Upper lobe of left lung (tissue), 6 donors: ENCODE data around the gene HNRNPDL. TPM values are rescaled to one million over a fixed set of nuclear protein-coding genes. Genes with fewer than 3 reads are reported as not detected.

Source experiments
- ATAC-seq, 2 donors: fragments of 200-7000 bp; cut with Tn5 transposase; one replicate each; pipeline ENCODE4 v1.9.1; 2022; ENCODE audit warnings: mild to moderate bottlenecking in 2 of 2, moderate library complexity in 2 of 2; ENCODE audit not compliant: low FRiP score in 2 of 2
- DNase-seq, 2 donors: peaks; one replicate each; pipeline ENCODE4 v3.0.0-alpha.2; 2019 to 2020
- H3K27ac ChIP-seq, 4 donors: fragments of 200-600 bp; sonication (generic); one replicate each; pipeline ENCODE4 v1.5.1; 2016 to 2019
- H3K27me3 ChIP-seq, 4 donors: fragments of 200-600 bp; sonication (generic); one replicate each; pipeline ENCODE4 v1.5.1; 2017 to 2019
- H3K36me3 ChIP-seq, 4 donors: fragments of 200-600 bp; sonication (generic); one replicate each; pipeline ENCODE4 v1.5.1; 2016 to 2019
- H3K4me1 ChIP-seq, 4 donors: fragments of 200-600 bp; sonication (generic); one replicate each; pipeline ENCODE4 v1.5.1; 2018 to 2019
- H3K4me3 ChIP-seq, 4 donors: fragments of 200-600 bp; sonication (generic); one replicate each; pipeline ENCODE4 v1.5.1; 2017 to 2019; ENCODE audit warnings: mild to moderate bottlenecking in 2 of 4, moderate library complexity in 1 of 4
- H3K9me3 ChIP-seq, 4 donors: fragments of 200-600 bp; sonication (generic); one replicate each; pipeline ENCODE4 v1.5.1; 2018 to 2019
- EP300 ChIP-seq, 4 donors: sonication (generic); formaldehyde crosslinking; IDR thresholded peaks; one replicate each; pipeline ENCODE4 v1.5.1; 2017; ENCODE audit warnings: antibody characterized with exemption in 4 of 4, control low read depth in 2 of 4
- POLR2A ChIP-seq, 4 donors: fragments of 450-650 bp; IDR thresholded peaks; one replicate each; pipeline ENCODE4 v1.5.1; 2016 to 2017; ENCODE audit warnings: antibody characterized with exemption in 4 of 4, mild to moderate bottlenecking in 2 of 4
- POLR2AphosphoS5 ChIP-seq, 2 donors: sonication (generic); formaldehyde crosslinking; IDR thresholded peaks; one replicate each; pipeline ENCODE4 v1.5.1; 2017; ENCODE audit warnings: antibody characterized with exemption in 2 of 2
- WGBS, 2 donors: methylation state at CpG; one replicate each; pipeline ENCODE4 v1.1.5; 2017 to 2018; 5-methylcytosine and 5-hydroxymethylcytosine counted together
- total RNA-seq, 6 donors: library from RNA; depleted of rRNA in 4 of 6; stranded (reverse); fragments of >200 nt in 4 of 6; gene quantifications; one replicate each; pipeline versions ENCODE4 v1.1.0 to v1.2.1, GENCODE V29; 2016 to 2021
- TF ChIP-seq, protein P1 (sequence below), 6 experiments: fragments of 450-650 bp in 4 of 6; fragments of 200-600 bp in 2 of 6; sonication (generic) in 2 of 6; IDR thresholded peaks; one replicate each; pipeline ENCODE4 v1.5.1; 2016 to 2019; ENCODE audit warnings: antibody characterized with exemption in 6 of 6
- donor health status: DM: no; HTN: no; CAD: no; lungs with moderate emphysema.
- donor health status: DM: no; HTN: yes; CAD: no; lungs with severe emphysema.

HNRNPDL gene
- total RNA-seq, 6 donors from 2014 or later, result 141 to 249 (median 186) TPM

- Histone ChIP-seq H3K4me1 (no peaks in the 10 kb centered on the region), H3K36me3 (peaks cover 0 to 44% (median 27%) of the 10 kb centered on the region in 4 donors), H3K27me3 (no peaks in the 10 kb centered on the region), H3K4me3 (no peak overlapping the region), H3K27ac (no peak overlapping the region), H3K9me3 (no peaks in the 10 kb centered on the region)
- WGBS, 2 donors, result 95 to 100% methylated on average over 1 of the region's 1 CpG
- no peak for DNase-seq
- TF ChIP-seq POLR2A (IDR thresholded peaks at IDR 0.05), result no peak
- TF ChIP-seq POLR2AphosphoS5 (IDR thresholded peaks at IDR 0.05), result no peak
- TF ChIP-seq, protein P1, sequence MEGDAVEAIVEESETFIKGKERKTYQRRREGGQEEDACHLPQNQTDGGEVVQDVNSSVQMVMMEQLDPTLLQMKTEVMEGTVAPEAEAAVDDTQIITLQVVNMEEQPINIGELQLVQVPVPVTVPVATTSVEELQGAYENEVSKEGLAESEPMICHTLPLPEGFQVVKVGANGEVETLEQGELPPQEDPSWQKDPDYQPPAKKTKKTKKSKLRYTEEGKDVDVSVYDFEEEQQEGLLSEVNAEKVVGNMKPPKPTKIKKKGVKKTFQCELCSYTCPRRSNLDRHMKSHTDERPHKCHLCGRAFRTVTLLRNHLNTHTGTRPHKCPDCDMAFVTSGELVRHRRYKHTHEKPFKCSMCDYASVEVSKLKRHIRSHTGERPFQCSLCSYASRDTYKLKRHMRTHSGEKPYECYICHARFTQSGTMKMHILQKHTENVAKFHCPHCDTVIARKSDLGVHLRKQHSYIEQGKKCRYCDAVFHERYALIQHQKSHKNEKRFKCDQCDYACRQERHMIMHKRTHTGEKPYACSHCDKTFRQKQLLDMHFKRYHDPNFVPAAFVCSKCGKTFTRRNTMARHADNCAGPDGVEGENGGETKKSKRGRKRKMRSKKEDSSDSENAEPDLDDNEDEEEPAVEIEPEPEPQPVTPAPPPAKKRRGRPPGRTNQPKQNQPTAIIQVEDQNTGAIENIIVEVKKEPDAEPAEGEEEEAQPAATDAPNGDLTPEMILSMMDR (IDR thresholded peaks at IDR 0.05), result no peak
- no peak for TF ChIP-seq EP300 (IDR thresholded peaks at IDR 0.05)
- ATAC-seq, result no peak
Measured at GRCh38 chr4:82447886-82448285, 17.6 kb upstream of the HNRNPDL start.

GRCh38 chr4:82439088-82439487 is 8.8 kb upstream of the HNRNPDL start:
- no peak overlapping the region for H3K27ac ChIP-seq
- H3K9me3 ChIP-seq, result no peaks in the 10 kb centered on the region
- 85 to 91% methylated on average over 2 of the region's 2 CpGs for WGBS, 2 donors
- no peak overlapping the region for H3K4me3 ChIP-seq
- TF ChIP-seq, protein P1 (IDR thresholded peaks at IDR 0.05), result no peak
- TF ChIP-seq EP300 (IDR thresholded peaks at IDR 0.05) (no peak), POLR2AphosphoS5 (IDR thresholded peaks at IDR 0.05) (no peak), POLR2A (IDR thresholded peaks at IDR 0.05) (no peak)
- DNase-seq (no peak), ATAC-seq (no peak)
- H3K27me3 ChIP-seq, result no peaks in the 10 kb centered on the region
- H3K36me3 ChIP-seq, result no peaks in the 10 kb centered on the region
- peaks cover 0 to 5% (median 0%) of the 10 kb centered on the region in 4 donors for H3K4me1 ChIP-seq

DNA sequence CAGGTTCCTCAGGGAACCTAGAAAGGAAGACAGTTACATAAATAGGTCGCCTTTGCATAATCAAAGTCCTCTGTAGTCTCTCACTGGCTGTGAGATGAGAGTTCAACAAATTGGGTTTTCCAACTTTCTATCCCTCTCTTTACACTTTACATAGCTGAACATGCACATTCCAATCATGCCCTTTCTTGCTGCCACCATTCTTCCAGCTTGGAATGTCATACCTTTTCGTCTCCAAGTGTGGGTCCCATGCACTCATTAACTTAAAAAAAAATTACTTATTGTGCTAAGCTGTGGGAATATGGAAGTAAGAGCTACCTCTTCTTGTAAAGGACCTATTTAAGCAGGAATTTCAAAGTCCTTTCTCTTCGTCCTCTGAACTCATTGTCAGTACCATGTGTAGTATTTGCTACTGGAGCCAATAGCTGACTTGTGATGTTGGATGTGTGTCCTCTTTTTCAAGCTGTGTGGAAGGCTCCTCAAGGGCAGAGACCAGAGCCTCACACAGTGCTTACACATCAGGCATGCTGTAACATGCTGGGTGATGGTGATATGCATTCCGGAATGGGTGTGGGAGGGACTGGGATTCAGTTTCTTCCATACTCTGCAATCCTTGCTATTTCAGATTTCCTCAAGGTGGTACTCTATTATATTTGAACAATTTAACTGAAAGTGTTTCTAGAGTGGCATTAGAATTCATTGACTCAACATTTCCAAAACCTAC is 7.2 kb upstream of the HNRNPDL start:
- H3K36me3 ChIP-seq, result no peaks in the 10 kb centered on the region
- no peak overlapping the region for H3K27ac ChIP-seq
- ATAC-seq, result no peak
- peaks cover 0 to 8% (median 4%) of the 10 kb centered on the region in 4 donors for H3K4me1 ChIP-seq
- H3K27me3 ChIP-seq, result no peaks in the 10 kb centered on the region
- 67 to 75% methylated on average over 4 of the region's 4 CpGs for WGBS, 2 donors
- no peak overlapping the region for H3K4me3 ChIP-seq
- DNase-seq, result no peak
- TF ChIP-seq, protein P1 (IDR thresholded peaks at IDR 0.05), result no peak
- TF ChIP-seq EP300 (IDR thresholded peaks at IDR 0.05), result no peak
- TF ChIP-seq POLR2AphosphoS5 (IDR thresholded peaks at IDR 0.05), result no peak
- no peak for TF ChIP-seq POLR2A (IDR thresholded peaks at IDR 0.05)
- H3K9me3 ChIP-seq, result no peaks in the 10 kb centered on the region

GRCh38 chr4:82436780-82437179 is 6.5 kb upstream of the HNRNPDL start:
- 96 to 99% methylated on average over 4 of the region's 4 CpGs for WGBS, 2 donors
- no peak overlapping the region for H3K27ac ChIP-seq
- TF ChIP-seq POLR2AphosphoS5 (IDR thresholded peaks at IDR 0.05) (no peak), EP300 (IDR thresholded peaks at IDR 0.05) (no peak), POLR2A (IDR thresholded peaks at IDR 0.05) (no peak)
- TF ChIP-seq, protein P1 (IDR thresholded peaks at IDR 0.05), result no peak
- H3K27me3 ChIP-seq, result no peaks in the 10 kb centered on the region
- H3K36me3 ChIP-seq, result no peaks in the 10 kb centered on the region
- DNase-seq (no peak), ATAC-seq (no peak)
- no peak overlapping the region for H3K4me3 ChIP-seq
- H3K9me3 ChIP-seq, result no peaks in the 10 kb centered on the region
- H3K4me1 ChIP-seq, result peaks cover 2 to 14% (median 9%) of the 10 kb centered on the region in 4 donors

DNA sequence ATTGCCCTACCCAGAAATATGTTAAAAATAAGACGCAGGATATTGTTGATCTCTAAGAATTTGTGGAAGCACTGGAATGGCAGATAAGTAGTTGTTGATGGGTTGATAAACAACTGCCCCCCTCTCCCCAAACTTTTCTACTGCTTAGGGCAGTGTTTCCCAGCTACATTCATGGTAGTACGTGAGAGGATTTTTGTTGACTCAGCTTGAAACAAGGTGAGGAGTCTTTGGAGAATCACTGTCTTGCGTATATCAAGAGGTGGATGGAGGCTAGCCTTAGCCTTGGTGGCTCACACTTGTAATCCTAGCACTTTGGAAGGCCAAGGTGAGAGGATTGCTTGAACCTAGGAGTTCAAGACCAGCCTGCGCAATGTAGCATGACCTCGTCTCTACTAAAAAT is 5.9 kb upstream of the HNRNPDL start:
- Histone ChIP-seq H3K4me3 (no peak overlapping the region), H3K4me1 (peaks cover 9 to 21% (median 15%) of the 10 kb centered on the region in 4 donors), H3K27ac (no peak overlapping the region), H3K36me3 (no peaks in the 10 kb centered on the region), H3K9me3 (no peaks in the 10 kb centered on the region), H3K27me3 (no peaks in the 10 kb centered on the region)
- DNase-seq, result no peak
- TF ChIP-seq POLR2AphosphoS5 (IDR thresholded peaks at IDR 0.05) (no peak), POLR2A (IDR thresholded peaks at IDR 0.05) (no peak), EP300 (IDR thresholded peaks at IDR 0.05) (no peak)
- TF ChIP-seq, protein P1 (IDR thresholded peaks at IDR 0.05), result no peak
- WGBS, 2 donors, result 86 to 91% methylated on average over 5 of the region's 5 CpGs
- ATAC-seq, result no peak
